HG03097 (cell line): ENCODE results near the gene TMEM132C.

Experiments
- ATAC-seq: cut with Tn5 transposase; IDR thresholded peaks from one replicate; pipeline ENCODE4 v1.9.1; 2021; ENCODE audit not compliant: unreplicated experiment, low FRiP score

The TMEM132C gene

DNA sequence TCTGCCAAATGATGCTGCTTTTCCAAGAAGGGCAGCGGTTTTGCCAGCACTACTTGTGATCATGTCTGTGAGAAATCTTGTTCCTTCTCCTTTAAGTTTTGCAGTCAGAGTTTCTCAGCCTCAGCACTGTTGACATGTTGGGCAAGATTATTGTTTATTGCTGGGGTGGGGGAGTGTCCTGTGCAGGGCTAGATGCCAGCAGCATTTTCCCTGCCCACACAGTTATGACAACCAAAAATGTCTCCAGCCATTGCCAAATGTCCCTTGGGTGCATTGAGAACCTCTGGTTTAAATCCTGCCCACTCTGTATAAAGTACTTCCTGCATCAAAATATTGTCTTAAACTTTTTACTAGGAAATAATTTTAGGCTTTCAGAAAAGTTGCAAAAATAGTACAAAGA is 20.0 kb downstream of the TMEM132C start:
- ATAC-seq = no peak

DNA sequence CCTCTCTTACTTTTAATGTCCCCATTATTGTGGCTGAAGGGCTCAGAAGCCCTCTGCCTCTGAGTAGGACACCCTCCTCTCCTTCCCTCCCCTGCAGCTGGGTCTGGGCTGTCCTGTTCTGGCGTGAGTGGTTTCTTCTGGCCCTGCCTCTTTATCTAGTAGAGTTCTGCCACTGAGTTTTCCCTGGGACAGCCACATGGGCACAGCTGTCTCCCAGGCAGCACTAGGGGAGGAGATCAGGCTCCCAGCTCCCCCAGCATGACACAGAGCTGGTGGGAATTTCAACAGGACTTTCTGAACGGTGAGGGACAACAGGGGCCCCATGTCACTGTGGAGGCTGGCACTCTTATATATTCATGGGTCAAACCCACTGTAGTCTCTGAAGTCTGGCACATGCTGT is 21.4 kb downstream of the TMEM132C start:
- no peak for ATAC-seq

- no peak for ATAC-seq
These were observed 21.9 kb downstream of the TMEM132C start for GRCh38 chr12:128288896-128289295.

DNA sequence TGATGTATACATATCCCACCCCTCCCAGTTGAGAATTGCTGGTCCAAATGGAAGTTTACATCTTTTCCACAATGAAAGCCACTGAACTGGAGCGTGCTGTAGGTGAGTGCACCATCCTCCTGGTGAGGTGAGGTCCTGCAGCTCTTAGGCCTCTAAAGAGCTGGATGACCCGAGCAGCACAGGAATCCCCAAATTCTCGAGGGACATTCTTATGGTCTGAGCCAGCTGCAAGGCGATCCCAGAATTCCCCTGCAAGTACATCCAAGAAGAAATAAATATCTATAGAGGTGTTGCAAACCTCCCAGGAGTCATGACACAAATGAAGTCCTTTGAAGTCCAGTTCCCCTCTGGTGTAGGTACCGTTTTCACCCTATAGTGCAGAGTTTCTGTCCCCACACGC is 24.0 kb downstream of the TMEM132C start:
- ATAC-seq = no peak

DNA sequence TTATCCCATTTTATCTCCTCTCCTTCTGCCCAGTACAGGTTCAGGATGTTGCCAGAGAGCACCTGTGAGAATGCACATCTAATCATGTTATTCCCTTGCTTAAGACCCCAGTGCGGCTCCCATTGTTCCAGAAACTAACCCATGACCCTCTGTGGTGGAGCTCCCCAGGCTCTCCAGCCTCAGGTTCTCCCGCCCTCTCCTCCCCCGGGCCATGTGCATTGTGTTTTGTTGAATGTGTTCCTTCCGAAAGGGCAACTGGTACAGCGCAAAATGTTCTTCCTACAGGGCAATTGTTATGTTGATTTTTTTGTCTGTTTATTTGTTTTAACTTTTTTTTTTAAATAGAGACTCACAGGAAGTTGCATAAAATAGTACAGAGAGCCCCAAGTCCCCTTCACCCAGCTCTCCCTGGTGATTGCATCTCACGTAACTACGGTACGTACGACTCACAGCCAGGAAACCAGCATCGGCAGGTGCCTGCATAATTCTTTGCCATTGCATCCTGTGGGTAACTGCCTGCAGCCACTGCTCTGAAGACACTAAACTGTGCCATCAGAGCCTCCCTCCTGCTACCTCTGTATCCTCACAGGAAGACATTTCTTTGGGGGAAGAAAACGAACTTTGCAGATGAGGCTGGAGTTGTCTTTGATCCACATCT is 31.2 kb downstream of the TMEM132C start:
- ATAC-seq = no peak

- ATAC-seq = no peak
These were observed 38.4 kb downstream of the TMEM132C start for GRCh38 chr12:128305336-128305892.

GRCh38 chr12:128307791-128308190 is 40.8 kb downstream of the TMEM132C start:
- ATAC-seq = no peak

GRCh38 chr12:128312661-128313060 is 45.7 kb downstream of the TMEM132C start:
- ATAC-seq = no peak

DNA sequence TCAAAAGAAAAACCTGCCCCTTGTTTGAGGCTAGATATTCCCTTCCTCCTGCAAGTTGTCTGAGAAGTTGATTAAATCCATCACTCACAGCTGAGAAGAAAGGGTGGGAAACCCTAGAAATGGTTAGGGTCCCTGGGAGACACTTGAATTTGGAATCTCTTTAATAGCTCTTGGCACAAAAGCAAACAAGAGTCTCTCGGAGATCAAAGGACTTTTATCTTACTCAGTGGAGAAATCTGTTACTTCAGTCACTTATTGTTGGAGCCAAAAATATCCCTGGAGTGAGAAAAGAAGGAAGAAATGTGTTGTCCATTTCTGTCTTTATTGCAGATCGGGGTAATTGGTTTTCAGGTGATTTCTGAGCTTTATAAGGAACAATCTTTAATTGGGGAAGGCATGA is 47.0 kb downstream of the TMEM132C start:
- no peak for ATAC-seq

DNA sequence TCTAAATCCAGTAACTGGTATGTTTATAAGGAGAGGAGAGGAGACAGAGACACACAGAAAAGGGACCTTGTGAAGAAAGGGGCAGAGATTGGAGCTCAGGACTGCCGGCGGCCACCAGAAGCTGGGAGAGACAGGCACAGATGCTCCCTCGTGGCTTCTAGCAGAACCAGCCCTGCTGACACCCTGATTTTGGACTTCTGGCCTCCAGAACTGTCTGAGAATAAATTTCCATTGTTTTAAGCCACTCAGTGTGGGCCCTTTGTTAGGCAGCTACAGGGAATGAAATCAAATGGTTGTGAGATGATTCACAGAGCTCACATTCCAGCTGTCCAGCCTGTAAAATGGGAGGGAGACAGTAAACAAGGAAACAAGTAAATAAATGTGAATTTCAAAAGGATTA is 47.6 kb downstream of the TMEM132C start:
- ATAC-seq = no peak

GRCh38 chr12:128316078-128316477 is 49.1 kb downstream of the TMEM132C start:
- no peak for ATAC-seq

DNA sequence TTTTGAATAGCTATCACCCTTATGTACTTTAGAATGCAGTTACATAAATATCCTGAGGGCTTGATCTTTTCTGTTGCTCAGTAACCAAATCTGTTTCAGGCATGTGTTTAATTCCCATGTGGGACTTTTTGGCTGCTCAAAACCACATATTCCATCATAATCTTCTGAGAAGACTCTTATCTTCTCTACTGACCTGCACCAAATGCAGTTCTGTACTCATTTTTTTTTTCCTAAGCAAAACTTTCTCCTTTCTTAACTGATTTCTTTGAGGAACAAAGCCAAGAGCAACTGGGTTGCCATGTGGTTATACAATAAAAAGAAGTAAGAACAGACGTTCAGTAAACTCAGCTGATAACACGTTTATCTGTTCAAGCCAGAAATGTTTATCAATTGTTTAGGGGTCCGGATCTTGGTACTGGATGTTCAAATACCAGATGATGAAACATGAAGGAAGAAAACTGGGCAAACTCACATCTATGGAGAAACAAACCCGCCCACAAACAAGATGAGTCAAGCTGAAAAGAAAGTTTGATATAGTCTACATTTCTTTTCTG is 50.1 kb downstream of the TMEM132C start:
- ATAC-seq = no peak

- ATAC-seq = no peak
These were observed 51.4 kb downstream of the TMEM132C start for GRCh38 chr12:128318341-128318740.

- ATAC-seq = no peak
These were observed 52.0 kb downstream of the TMEM132C start for GRCh38 chr12:128318946-128319345.

GRCh38 chr12:128322341-128322740 is 55.4 kb downstream of the TMEM132C start:
- no peak for ATAC-seq

DNA sequence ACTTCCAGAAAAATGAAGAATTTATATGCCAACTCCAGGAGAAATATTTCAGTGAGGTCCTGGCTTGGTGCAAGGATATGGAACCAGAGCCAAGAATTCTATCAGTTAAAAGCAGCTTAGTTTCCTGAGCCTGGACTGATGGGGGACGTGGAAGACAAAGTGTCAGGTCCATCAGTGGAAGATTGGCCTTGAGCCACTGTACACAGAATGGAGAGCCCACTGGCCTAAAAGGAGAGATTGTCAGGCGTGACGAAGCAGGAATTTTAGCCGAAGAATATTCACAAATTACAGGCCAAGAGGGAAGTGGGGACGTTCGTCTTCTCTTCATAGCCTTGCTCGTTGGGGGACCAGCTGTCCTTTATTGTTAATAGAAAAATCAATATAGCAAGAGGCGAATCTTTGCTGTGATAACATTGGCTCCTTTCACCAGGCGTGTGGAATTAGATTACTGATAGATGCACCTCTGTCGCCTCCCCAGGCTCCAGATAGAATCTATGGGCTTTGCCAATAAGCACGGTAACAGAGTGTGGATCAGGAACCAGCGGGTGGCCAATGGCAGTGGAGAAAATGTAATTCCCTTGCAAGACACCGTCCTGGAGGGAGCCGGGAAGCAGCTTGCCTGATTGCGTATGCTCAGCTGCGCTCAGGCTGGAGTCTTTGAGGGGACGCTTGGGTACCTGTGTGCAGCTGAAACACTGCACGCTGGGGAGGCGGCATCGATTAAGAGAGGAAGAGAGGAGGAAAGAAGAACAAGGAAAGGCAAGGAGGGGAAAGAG is 56.4 kb downstream of the TMEM132C start:
- ATAC-seq = no peak

- no peak for ATAC-seq
These were observed 58.7 kb downstream of the TMEM132C start for GRCh38 chr12:128325646-128326045.

DNA sequence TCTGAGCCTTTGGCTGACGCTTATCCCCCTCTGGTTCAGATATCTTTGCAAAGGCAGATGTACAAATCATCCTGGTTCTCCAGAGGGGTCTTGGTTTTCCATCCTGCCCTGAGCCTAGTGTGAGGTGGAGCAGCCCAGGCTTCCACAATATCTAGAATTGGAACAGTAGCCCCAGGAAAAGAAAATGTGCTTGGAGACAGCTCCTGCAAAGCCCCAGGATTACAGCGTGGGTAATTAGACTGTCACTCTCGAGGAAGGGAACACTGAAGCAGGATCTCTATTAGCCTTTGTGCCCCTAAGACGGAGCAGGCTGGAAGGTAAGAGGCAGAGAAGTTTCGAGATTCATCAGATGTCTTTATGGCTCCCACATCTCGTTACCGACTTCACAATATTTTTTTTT is 59.4 kb downstream of the TMEM132C start:
- no peak for ATAC-seq

DNA sequence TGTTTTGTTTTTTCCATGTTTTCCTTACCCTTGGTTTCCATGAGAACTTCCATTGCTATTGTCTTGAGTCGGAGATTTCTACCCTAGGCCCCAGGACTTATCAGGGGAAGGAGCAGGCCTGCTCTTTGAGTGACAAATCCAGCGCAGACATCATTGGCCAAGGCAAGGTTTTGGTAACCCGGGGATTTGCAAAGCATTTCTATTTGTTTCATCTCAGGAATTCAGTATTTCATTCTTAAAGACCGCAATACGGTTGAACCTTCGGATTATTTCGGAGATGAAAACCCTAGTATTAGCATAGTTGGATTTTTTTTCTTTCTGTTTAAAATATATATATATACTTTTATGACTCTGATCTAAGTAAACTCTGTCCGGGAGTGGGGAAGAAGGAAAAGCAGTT is 62.0 kb downstream of the TMEM132C start:
- ATAC-seq = no peak

GRCh38 chr12:128336204-128337070 is 69.5 kb downstream of the TMEM132C start:
- ATAC-seq = no peak

DNA sequence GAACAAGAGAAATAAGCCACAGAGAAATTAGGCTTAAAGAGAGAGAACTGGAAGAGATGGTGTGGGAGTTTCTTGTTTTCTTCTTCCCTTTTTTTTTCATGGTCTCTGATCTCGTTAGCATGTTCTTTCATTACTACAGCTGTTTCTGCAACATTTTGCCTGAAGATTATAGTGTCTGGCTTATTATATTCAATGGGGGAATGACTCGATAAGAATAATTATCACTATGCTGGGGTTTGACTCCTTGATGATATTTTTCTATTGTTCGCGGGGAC is 70.0 kb downstream of the TMEM132C start:
- no peak for ATAC-seq
